Regular cardiac myocyte (primary cell): ENCODE results near the gene RRP36. TPM values are rescaled to one million over a fixed set of nuclear protein-coding genes. Genes with fewer than 3 reads are reported as not detected.

ENCODE experiments used
- total RNA-seq: library from RNA; depleted of rRNA; stranded (reverse); fragments of >200 nt; gene quantifications from 2 replicates; pipeline ENCODE4 v1.2.3, GENCODE V29; 2014

The RRP36 gene
- total RNA-seq = 64.3 and 147 TPM in 2 replicates

GRCh38 chr6:43021270-43022047 lies at the start of gene RRP36:
Gene RRP36 (plus strand): TSS chr6:43021623. CDS start chr6:43021655, 32 bp downstream.

GRCh38 chr6:42978839-42979522 lies 42.4 kb upstream of the RRP36 start, which contains the start of gene PEX6:
Gene PEX6 (minus strand): TSS chr6:42979181. CDS start chr6:42979150, 31 bp downstream.

GRCh38 chr6:42984001-42984923 lies 37.2 kb upstream of the RRP36 start, which contains the start of gene PPP2R5D:
Gene PPP2R5D (plus strand): TSS chr6:42984570. CDS start chr6:42984678, 108 bp downstream.

GRCh38 chr6:43013843-43014433 lies 7.5 kb upstream of the RRP36 start, which contains the start of the genes KLHDC3 and MEA1:
Gene KLHDC3 (plus strand): TSS chr6:43014249. CDS start chr6:43017193, 2,944 bp downstream.
Gene MEA1 (minus strand): TSS chr6:43013946. CDS start chr6:43013813, 133 bp downstream.

GRCh38 chr6:43053545-43054205 lies 32.3 kb downstream of the RRP36 start, which contains the start of gene CUL7:
Gene CUL7 (minus strand): TSS chr6:43053851. CDS start chr6:43052788, 1,063 bp downstream.

GRCh38 chr6:43059168-43060033 lies 38.0 kb downstream of the RRP36 start, which contains the start of the genes KLC4 and MRPL2:
Gene KLC4 (plus strand): TSS chr6:43059631. CDS start chr6:43061336, 1,705 bp downstream.
Gene MRPL2 (minus strand): TSS chr6:43059434. CDS start chr6:43059381, 53 bp downstream.

GRCh38 chr6:43075670-43076463 lies 54.4 kb downstream of the RRP36 start, which contains the start of gene PTK7:
Gene PTK7 (plus strand): TSS chr6:43076314. CDS start chr6:43076489, 175 bp downstream.

Other genes with a start within 250 kb of the RRP36 start
- gene BICRAL, start 239.6 kb upstream of the RRP36 start, total RNA-seq = 2.9 and 5.4 TPM in 2 replicates
- gene RPL7L1, start 142.0 kb upstream of the RRP36 start, total RNA-seq = 162 and 174 TPM in 2 replicates
- 0.19 TPM in 1 of 2 replicates, not detected in the other for gene PTCRA, start 105.6 kb upstream of the RRP36 start, total RNA-seq
- gene CNPY3, start 92.1 kb upstream of the RRP36 start, total RNA-seq = 38.3 and 44.8 TPM in 2 replicates
- 0.19 TPM in 1 of 2 replicates, not detected in the other for gene GNMT, start 60.9 kb upstream of the RRP36 start, total RNA-seq
- 25.9 and 46.8 TPM in 2 replicates for gene PEX6, start 42.4 kb upstream of the RRP36 start, total RNA-seq
- gene PPP2R5D, start 37.1 kb upstream of the RRP36 start, total RNA-seq = 39.7 and 47.4 TPM in 2 replicates
- gene MEA1, start 7.7 kb upstream of the RRP36 start, total RNA-seq = 65.1 and 125 TPM in 2 replicates
- 64.8 and 107 TPM in 2 replicates for gene KLHDC3, start 7.4 kb upstream of the RRP36 start, total RNA-seq
- 41.0 and 52.4 TPM in 2 replicates for gene CUL7, start 32.2 kb downstream of the RRP36 start, total RNA-seq
- gene MRPL2, start 37.8 kb downstream of the RRP36 start, total RNA-seq = 15.2 and 32.8 TPM in 2 replicates
- gene KLC4, start 38.0 kb downstream of the RRP36 start, total RNA-seq = 11.5 and 19.4 TPM in 2 replicates
- 47.0 and 107 TPM in 2 replicates for gene PTK7, start 54.7 kb downstream of the RRP36 start, total RNA-seq
- 16.1 and 23.4 TPM in 2 replicates for gene SRF, start 149.6 kb downstream of the RRP36 start, total RNA-seq
- 14.0 and 20.3 TPM in 2 replicates for gene CUL9, start 160.6 kb downstream of the RRP36 start, total RNA-seq
- gene DNPH1, start 207.9 kb downstream of the RRP36 start, total RNA-seq = 36.1 and 53.1 TPM in 2 replicates
- under 0.01 TPM in 1 of 2 replicates, not detected in the other for gene TTBK1, start 221.9 kb downstream of the RRP36 start, total RNA-seq